ENCODE measurements around the gene DDX31.

The DDX31 gene

DNA sequence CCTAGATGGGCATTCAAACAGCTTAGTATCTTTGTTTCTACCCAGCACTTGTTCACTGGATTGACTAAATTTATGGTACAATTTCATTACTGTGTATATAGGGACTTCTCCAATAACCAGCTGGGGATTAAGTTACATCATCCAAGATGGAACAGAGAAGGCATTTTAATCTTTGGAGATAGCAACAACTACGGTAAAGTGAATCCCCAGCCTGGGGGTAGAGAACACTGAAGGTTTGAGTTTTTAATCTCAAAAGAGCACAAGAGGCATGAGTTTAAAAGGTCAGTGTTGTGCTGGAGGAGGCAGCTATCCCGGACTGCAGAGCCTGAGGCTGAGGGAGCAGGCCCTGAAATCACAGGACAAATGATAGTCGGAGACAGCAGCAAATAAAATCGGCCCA is 28.6 kb downstream of the DDX31 start:
- Histone ChIP-seq H3K4me3 (no peak overlapping the region), H3K27ac (no peak overlapping the region)

DNA sequence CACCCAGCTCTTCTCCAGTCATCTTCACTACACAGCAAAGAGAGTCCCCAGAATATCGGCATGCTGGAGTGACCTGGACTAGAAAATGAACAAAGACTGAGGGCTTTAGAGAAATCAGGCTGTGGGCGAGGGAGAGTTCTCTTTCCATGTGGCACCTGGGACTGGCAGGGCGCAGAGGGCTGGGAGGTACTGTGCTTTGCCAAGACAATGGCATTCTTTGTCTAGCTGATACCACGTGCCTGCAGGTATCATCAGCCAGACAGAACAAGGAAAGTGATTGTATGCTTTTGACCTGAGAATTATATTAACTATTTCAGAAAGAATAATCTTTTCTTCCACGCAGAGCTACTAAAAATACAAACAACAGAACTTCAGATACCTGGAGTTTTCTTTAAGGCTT is 30.5 kb downstream of the DDX31 start:
- H3K4me3 ChIP-seq: no peak overlapping the region
- peak overlapping the region in 6 of 21 experiments; percentile 30 to 47 (median 42) for H3K27ac ChIP-seq

DNA sequence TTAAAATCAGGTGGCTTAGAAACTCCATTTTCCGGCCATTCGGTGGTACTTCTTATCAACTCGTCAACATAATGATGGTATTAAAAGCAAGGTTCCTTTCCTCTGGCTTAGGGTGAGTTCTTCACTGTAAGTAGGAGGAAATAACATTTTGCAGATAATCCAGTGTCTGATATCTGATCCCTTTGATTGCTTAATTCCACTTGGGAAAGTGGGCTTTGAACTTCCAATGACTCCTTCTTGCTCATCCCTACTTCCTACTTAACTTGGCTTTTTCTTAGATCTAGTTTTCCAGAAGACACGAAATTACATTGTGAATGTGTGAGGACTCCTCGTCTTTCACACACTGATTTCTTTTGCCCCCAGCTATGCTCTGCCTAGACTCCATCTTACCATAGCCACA is 31.5 kb downstream of the DDX31 start:
- Histone ChIP-seq H3K4me3 (no peak overlapping the region), H3K27ac (no peak overlapping the region)

- Histone ChIP-seq H3K27ac (no peak overlapping the region), H3K4me3 (no peak overlapping the region)
Measured at GRCh38 chr9:132637801-132638200, 32.0 kb downstream of the DDX31 start.

GRCh38 chr9:132637351-132637750 is 32.4 kb downstream of the DDX31 start:
- H3K27ac ChIP-seq: no peak overlapping the region
- no peak overlapping the region for H3K4me3 ChIP-seq

GRCh38 chr9:132634327-132634726 is 35.5 kb downstream of the DDX31 start:
- H3K4me3 ChIP-seq: no peak overlapping the region
- H3K27ac ChIP-seq: no peak overlapping the region

DNA sequence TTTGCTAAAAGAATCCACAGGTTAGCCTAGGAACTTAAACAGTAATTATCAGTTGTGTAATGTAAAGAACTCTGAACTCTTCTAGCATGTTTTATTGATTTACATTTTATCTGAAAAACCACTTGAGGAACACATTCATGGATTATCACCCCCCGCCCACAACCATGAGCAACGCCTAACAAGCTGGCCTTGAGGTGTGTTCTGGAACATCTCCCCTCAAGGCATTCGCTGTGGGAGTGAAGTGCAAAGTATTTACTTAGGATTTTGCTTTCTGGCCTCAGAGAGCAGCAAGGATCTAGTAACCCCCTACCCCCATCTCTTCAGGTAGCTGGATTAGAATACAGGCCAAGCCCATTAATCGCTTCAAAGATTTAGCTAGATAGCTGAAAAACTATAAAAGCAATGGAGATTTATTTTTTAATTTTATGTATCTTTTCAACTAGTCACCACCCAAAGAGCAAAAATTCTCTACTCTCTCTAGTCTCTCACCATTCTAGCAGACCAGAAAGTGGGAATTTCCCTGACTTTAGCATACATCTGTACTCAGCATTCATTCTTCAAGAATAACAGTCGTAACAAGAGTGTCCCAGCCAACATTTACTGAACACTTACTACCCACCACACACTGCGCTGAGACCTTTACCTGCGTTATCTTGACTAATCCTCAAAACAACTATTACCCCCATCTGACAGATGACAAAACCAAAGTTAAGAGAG is 37.2 kb downstream of the DDX31 start:
- no peak overlapping the region for H3K4me3 ChIP-seq
- H3K27ac ChIP-seq: no peak overlapping the region

DNA sequence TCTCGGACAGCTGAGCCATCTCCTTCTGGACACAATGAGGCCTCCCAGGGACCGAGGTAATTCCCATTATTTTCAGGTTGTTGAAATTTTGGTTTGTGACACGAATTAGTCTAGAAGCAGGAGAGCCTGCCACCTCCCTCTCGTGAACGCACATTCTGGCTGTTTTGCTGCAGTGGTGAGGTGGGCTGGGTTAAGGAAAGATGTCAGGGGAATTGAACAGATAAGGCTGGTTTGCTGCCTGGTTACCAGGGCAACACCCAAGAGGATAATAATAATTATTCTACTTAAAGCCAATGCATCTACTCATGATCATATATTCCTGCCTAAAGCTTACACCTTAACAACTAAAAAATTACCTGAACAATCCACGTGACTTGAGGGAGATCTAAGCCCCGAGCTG is 38.1 kb downstream of the DDX31 start:
- Histone ChIP-seq H3K27ac (no peak overlapping the region), H3K4me3 (no peak overlapping the region)

- H3K27ac ChIP-seq: no peak overlapping the region
- H3K4me3 ChIP-seq: no peak overlapping the region
Measured at GRCh38 chr9:132631280-132631679, 38.5 kb downstream of the DDX31 start.

- Histone ChIP-seq H3K4me3 (no peak overlapping the region), H3K27ac (no peak overlapping the region)
Measured at GRCh38 chr9:132630811-132631210, 39.0 kb downstream of the DDX31 start.

DNA sequence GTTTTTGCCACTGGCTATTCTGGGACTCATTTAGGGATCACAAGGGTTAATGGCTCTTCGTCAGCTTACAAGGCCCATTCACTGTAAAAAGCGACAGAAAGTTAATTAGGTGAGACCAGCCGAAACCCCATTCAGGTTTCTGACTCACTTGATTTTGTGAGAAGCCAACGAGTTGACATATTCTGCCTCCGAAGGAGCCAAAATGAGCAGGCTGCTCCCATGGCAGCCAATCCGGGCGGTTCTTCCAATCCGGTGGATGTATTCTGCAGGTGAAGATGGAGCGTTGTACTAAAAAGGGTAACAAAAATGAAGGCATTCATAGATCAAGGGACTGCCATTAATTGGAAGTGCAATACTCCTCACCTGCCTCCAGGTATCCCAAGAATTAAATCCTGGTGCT is 39.7 kb downstream of the DDX31 start:
- Histone ChIP-seq H3K27ac (no peak overlapping the region), H3K4me3 (no peak overlapping the region)

DNA sequence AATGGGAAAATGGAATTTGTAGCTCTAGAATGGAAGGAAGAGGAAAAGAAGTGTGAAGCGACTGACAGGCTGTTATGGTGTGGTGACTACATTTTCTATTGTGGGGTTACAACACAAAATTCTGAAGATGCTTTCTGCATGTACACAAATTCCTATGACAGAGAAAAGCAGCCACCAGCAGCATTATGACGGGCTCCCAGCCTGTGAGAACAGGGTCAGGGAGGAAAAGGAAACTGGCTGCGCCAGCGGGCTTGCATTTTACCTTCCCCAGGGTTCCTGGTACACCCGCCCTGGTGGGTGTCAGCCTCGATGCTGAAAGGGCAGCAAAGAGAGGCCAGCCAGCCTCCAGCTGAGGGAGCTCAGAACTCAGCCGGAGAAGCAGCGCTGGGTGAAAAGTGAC is 41.0 kb downstream of the DDX31 start:
- Histone ChIP-seq H3K27ac (no peak overlapping the region), H3K4me3 (no peak overlapping the region)

- Histone ChIP-seq H3K4me3 (no peak overlapping the region), H3K27ac (no peak overlapping the region)
Measured at GRCh38 chr9:132627594-132627993, 42.2 kb downstream of the DDX31 start.

- H3K4me3 ChIP-seq: no peak overlapping the region
- H3K27ac ChIP-seq: no peak overlapping the region
Measured at GRCh38 chr9:132627106-132627505, 42.7 kb downstream of the DDX31 start.

GRCh38 chr9:132626285-132626684 is 43.5 kb downstream of the DDX31 start:
- Histone ChIP-seq H3K27ac (no peak overlapping the region), H3K4me3 (no peak overlapping the region)

- Histone ChIP-seq H3K4me3 (no peak overlapping the region), H3K27ac (no peak overlapping the region)
Measured at GRCh38 chr9:132622159-132622558, 47.6 kb downstream of the DDX31 start.

- no peak overlapping the region for H3K27ac ChIP-seq
- no peak overlapping the region for H3K4me3 ChIP-seq
Measured at GRCh38 chr9:132616725-132617124, 53.1 kb downstream of the DDX31 start.

GRCh38 chr9:132615774-132616173 is 54.0 kb downstream of the DDX31 start:
- Histone ChIP-seq H3K4me3 (no peak overlapping the region), H3K27ac (no peak overlapping the region)

DNA sequence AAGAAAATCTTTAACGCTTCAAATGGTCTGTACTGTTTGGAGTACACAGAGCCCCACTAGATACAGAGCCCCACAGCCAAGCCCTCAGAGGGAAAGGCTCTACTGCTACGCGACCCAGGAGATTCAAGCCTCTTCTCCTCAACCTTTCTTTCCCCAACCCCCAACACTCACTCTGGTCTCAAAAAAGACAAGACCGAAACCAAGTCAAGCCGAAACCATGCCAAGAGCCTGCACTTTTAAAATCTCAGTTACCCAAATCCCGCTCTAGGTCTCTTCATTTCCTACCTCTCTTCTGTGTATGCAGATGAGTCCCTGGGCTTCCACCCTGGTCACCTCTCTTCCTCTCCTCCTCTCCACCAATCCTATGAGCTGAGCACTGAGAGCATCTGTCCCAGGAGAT is 55.5 kb downstream of the DDX31 start:
- no peak overlapping the region for H3K4me3 ChIP-seq

GRCh38 chr9:132610661-132611060 is 59.1 kb downstream of the DDX31 start:
- H3K4me3 ChIP-seq: no peak overlapping the region
- no peak overlapping the region for H3K27ac ChIP-seq

More for the DNA sequence above, 55.5 kb downstream of the DDX31 start:
- no peak overlapping the region for H3K27ac ChIP-seq

DNA sequence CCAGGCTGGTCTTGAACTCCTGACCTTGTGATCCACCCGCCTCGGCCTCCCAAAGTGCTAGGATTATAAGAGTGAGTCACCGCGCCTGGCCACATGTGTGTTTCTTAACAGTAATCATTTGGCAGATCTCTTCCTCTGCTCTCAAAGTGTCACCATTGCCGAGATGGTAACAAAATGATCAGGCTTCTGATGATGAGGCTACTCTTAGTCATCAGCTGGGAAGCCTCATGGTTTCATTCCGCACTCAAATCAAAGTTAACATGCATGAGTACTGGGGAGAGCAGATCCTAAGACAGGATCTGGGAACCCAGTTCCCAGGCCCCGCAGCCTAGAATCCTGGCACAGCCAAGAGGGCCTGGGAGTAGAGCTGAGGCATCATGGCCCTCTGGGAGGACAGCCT is 60.0 kb downstream of the DDX31 start:
- Histone ChIP-seq H3K4me3 (no peak overlapping the region), H3K27ac (no peak overlapping the region)

DNA sequence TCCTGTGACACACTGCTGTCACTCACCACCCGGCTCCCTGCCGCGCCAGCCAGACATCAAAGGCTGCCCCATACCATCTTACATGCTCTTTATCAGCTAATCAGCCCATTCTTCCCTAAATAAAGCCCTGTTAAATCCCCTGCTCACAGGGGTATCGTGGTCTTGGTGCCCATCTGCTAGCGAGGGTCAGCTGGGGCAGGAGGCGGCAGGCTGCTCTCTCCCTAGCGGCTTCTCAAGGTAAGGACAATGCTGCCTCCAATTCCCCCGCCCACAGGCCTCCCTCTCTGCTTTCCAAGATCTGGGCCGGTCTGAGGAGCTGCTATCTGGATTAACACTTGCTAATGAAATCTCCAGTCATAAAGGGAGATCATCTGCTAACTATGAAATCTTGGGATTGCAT is 60.6 kb downstream of the DDX31 start:
- H3K27ac ChIP-seq: no peak overlapping the region

More for the DNA sequence above, 60.6 kb downstream of the DDX31 start:
- H3K4me3 ChIP-seq: no peak overlapping the region

Measured in skin epidermis (tissue), 12 donors.